GM19035 (cell line): ENCODE measurements around the gene ZNF219.
"Not testable (repeated sequence)": the region's sequence is repeated elsewhere in the genome, so short reads cannot be mapped to it uniquely, and the experiment has no call there.

Source experiments
- ATAC-seq: cut with Tn5 transposase; IDR thresholded peaks from one replicate; pipeline ENCODE4 v1.9.1; 2021; ENCODE audit not compliant: unreplicated experiment

Gene ZNF219

GRCh38 chr14:21047378-21047781 lies 51.1 kb downstream of the ZNF219 start:
- ATAC-seq = no peak

- no peak for ATAC-seq
These were observed 54.4 kb downstream of the ZNF219 start for GRCh38 chr14:21043974-21044618.

- no peak for ATAC-seq
These were observed 55.0 kb downstream of the ZNF219 start for GRCh38 chr14:21043387-21043973.

DNA sequence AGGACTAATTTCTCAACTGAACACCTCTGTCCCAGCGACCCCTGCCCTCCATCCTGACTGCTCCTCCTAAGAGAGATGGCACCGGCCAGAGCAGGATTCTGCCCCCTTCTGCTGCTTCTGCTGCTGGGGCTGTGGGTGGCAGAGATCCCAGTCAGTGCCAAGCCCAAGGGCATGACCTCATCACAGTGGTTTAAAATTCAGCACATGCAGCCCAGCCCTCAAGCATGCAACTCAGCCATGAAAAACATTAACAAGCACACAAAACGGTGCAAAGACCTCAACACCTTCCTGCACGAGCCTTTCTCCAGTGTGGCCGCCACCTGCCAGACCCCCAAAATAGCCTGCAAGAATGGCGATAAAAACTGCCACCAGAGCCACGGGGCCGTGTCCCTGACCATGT lies 55.5 kb downstream of the ZNF219 start:
- no peak for ATAC-seq

DNA sequence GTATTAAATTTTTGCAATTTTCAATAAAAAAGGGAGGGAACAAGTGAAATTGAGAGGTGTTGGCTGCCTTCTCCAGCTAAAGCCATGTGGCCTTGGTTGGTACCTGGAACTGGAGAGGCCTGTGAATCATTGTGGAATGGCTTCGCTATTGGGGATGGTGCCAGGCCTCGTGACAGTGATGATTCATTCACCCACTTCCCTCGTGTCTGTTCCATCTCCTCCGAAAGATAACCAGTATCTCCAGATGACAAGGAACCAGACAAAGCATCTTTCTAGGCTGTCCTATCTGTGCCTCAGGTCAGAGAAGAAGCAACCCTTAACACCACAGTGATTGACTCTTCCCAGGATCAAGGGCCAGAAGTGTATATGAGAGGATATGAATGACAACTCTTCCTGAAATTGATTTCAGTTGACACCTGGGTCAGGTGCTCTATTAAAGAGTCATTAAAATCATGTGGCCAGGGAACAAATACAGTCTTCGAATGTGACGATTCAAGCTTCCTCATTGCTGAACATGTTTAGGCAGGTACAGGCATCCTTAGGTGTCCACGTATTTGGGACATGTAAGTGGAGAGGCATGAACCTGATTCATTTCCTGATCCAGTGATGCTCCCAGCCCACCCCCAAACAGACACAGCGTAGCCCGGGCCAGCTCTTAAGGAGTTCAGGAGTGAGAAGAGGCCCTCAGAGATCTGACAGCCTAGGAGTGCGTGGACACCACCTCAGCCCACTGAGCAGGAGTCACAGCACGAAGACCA lies 56.6 kb downstream of the ZNF219 start, which contains the start of gene RNASE7:
Gene RNASE7 (plus strand): TSS at position 687 of the 758 bp plus-strand sequence. CDS start 631 bp downstream, outside the sequence.
- no peak for ATAC-seq

DNA sequence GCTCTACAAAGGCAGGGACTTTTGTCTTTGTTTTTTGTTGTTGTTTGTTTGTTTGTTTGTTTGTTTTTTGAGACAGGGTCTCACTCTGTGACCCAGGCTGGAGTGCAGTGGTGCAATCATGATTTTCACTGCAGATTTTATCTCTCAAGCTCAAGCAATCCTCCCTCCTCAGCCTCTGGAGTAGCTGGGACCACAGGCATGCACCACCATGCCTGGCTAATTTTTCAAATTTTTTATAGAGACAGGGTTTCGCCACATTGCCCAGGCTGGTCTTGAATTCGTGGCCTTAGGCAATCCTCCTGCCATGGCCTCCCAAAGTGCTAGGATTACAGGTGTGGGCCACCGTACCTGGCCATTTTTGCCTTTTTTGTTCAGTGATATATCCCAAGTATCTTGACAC lies 57.5 kb downstream of the ZNF219 start:
- ATAC-seq = not testable (repeated sequence)

DNA sequence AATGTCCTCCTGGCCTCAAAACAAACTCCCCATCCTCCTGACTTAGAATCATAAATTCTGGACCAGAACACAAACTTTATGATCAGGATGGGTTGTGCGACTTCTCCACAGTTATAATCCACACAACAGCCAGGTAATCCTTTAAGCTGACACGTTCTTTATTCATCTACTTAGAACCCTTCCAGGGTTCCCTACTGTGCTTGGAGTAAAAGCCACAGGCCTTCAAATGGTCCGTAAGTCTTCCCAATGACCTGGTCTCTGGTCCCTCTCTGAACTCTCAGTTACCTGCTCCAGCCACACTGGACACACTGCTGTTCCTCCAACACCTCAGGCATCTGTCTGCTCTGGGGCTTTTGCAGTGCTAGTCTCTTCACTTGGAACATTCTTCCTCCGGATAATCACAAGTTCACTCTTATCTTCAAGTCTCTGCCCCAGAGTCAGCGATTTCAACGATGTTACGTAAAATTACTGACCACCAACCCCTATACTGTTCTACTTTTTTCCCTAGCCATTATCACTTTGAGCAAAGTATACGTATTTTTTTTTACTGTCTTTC lies 58.0 kb downstream of the ZNF219 start:
- no peak for ATAC-seq
